ENCODE data around the gene PTCD1. TPM values are rescaled to one million over a fixed set of nuclear protein-coding genes. Genes with fewer than 3 reads are reported as not detected.

PTCD1 gene
- polyA plus RNA-seq, 3 donors, result 1.6 to 4.5 (median 2.3) TPM

Other genes starting within 250 kb of the PTCD1 start
- under 1 TPM in 2 of 3 donors, not detected in 1; 0.06 to 0.16 TPM for gene KPNA7, start 230.7 kb downstream of the PTCD1 start, polyA plus RNA-seq
- gene MYH16, start 166.0 kb downstream of the PTCD1 start, polyA plus RNA-seq, result not detected
- gene ARPC1A, start 112.9 kb downstream of the PTCD1 start, polyA plus RNA-seq, result 100 to 1,000 TPM in 2 of 3 donors, 10 to 100 TPM in 1; 54.5 to 239 (median 109) TPM
- gene ARPC1B, start 64.1 kb downstream of the PTCD1 start, polyA plus RNA-seq, result 100 to 1,000 TPM in 2 of 3 donors, 10 to 100 TPM in 1; 62.2 to 282 (median 234) TPM
- gene PDAP1, start 30.2 kb downstream of the PTCD1 start, polyA plus RNA-seq, result 100 to 1,000 TPM in 2 of 3 donors, 10 to 100 TPM in 1; 89.4 to 169 (median 152) TPM
- gene BUD31, start 29.8 kb downstream of the PTCD1 start, polyA plus RNA-seq, result 100 to 1,000 TPM in 1 of 3 donors, 10 to 100 TPM in 2; 58.2 to 105 (median 76.8) TPM
- gene CPSF4, start 145 bp upstream of the PTCD1 start, polyA plus RNA-seq, result 10 to 100 TPM; 27.1 to 45.1 (median 32.8) TPM
- 1,000 to 10,000 TPM in 2 of 3 donors, 100 to 1,000 TPM in 1; 432 to 1,027 (median 1,022) TPM for gene ATP5MF, start 27.4 kb upstream of the PTCD1 start, polyA plus RNA-seq
- gene ZNF789, start 34.1 kb upstream of the PTCD1 start, polyA plus RNA-seq, result 1 to 10 TPM; 3.1 to 6.3 (median 4.8) TPM
- 10 to 100 TPM in 2 of 3 donors, 1 to 10 TPM in 1; 8.2 to 20.8 (median 15.2) TPM for gene ZNF394, start 61.5 kb upstream of the PTCD1 start, polyA plus RNA-seq
- gene ZKSCAN5, start 65.9 kb upstream of the PTCD1 start, polyA plus RNA-seq, result 1 to 10 TPM; 1.7 to 3.7 (median 2.8) TPM
- 1 to 10 TPM; 1.7 to 5.7 (median 2.3) TPM for gene FAM200A, start 113.3 kb upstream of the PTCD1 start, polyA plus RNA-seq
- 10 to 100 TPM; 25.1 to 51.8 (median 40.9) TPM for gene ZNF655, start 119.8 kb upstream of the PTCD1 start, polyA plus RNA-seq
- gene TMEM225B, start 159.5 kb upstream of the PTCD1 start, polyA plus RNA-seq, result 1 to 10 TPM in 1 of 3 donors, under 1 TPM in 2; 0.49 to 1.1 (median 0.52) TPM
- gene ZSCAN25, start 178.1 kb upstream of the PTCD1 start, polyA plus RNA-seq, result 1 to 10 TPM; 3.7 to 5.6 (median 4.7) TPM
- gene CYP3A5, start 241.2 kb upstream of the PTCD1 start, polyA plus RNA-seq, result 10 to 100 TPM in 1 of 3 donors, 1 to 10 TPM in 1, not detected in 1; 9.8 to 10.4 TPM